GM12875 (cell line): ENCODE data around the gene F2.

Experiments used
- H3K4me3 ChIP-seq: one replicate; pipeline ENCODE4 v1.5.1; 2011; ENCODE audit warnings: low read depth, low read length, control low read depth
- TF ChIP-seq, protein P1 (sequence below): IDR thresholded peaks from 2 replicates; pipeline ENCODE4 v1.5.1; 2011; ENCODE audit warnings: low read depth, mild to moderate bottlenecking, control low read depth, inconsistent platforms, low read length, moderate library complexity, borderline replicate concordance; ENCODE audit not compliant: insufficient read depth

The F2 gene

DNA sequence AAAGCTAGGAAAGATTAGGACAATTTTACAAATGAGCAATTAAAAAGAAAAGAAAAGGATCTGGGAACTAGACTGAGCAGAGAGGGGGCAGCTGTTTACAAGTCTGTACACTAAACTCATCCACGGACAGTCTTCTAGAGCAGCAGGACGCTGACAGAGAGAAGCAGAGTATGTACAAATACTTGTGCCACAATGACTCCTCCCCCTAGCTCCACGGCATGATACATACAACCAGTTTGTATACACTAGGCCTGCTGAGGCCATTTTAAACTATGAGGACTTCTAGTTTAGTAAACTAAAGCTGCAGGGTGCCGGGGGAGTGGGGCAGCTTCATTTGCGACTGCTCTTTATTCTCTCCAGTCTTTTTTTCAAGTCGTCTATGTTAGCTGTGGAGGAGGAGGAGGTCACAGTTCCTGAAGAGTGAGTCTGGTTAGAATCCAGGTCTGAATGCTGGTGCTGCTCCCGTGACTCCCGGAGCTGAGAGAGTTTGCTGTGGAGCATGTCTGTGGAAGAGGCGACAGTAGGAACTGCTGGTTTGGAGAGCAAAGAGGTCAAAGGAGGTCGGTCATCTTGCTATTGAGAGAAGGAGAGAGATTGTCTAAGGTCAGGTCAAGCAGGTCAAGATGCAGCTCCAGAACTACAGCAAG lies 24.8 kb downstream of the F2 start:
- H3K4me3 ChIP-seq: no peak overlapping the region
- TF ChIP-seq, protein P1, sequence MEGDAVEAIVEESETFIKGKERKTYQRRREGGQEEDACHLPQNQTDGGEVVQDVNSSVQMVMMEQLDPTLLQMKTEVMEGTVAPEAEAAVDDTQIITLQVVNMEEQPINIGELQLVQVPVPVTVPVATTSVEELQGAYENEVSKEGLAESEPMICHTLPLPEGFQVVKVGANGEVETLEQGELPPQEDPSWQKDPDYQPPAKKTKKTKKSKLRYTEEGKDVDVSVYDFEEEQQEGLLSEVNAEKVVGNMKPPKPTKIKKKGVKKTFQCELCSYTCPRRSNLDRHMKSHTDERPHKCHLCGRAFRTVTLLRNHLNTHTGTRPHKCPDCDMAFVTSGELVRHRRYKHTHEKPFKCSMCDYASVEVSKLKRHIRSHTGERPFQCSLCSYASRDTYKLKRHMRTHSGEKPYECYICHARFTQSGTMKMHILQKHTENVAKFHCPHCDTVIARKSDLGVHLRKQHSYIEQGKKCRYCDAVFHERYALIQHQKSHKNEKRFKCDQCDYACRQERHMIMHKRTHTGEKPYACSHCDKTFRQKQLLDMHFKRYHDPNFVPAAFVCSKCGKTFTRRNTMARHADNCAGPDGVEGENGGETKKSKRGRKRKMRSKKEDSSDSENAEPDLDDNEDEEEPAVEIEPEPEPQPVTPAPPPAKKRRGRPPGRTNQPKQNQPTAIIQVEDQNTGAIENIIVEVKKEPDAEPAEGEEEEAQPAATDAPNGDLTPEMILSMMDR: no peak

DNA sequence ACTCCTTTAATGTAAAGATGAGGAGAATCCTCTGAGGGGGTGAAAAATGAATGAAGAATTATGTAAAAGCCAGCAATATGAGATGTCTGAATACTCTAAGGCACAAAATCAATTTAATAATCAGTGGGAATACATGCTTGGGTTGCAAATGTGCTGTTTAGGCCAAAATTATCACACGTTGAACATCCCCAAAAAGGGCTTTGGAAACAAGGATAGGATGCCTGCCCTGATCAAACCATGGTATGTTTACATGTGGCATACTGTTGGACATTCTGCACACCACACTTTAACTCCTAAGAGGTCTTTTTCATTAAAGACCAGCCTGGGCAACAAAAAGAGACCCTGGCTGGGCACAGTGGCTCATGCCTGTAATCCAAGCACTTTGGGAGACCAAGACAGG lies 26.3 kb downstream of the F2 start:
- no peak overlapping the region for H3K4me3 ChIP-seq
- TF ChIP-seq, protein P1: no peak

DNA sequence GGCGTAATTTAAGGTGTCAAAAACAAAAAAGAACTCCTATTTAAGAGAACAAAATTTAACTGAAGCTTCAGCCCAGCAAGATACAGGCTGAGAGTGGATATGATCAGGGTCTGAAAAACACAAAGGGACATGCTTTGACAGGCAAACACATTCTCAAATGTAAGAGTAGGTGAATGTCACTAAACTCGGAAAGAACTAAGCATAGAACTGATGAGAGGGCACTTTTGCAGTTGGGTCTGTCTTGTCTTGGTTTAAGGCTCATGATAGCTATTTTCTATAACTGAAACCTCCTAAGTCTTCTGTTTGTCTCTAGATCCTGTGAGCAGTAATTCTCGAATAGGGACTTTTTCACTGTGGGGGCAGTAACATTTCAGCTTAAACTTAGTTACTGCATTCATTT lies 27.0 kb downstream of the F2 start:
- TF ChIP-seq, protein P1: no peak
- no peak overlapping the region for H3K4me3 ChIP-seq

DNA sequence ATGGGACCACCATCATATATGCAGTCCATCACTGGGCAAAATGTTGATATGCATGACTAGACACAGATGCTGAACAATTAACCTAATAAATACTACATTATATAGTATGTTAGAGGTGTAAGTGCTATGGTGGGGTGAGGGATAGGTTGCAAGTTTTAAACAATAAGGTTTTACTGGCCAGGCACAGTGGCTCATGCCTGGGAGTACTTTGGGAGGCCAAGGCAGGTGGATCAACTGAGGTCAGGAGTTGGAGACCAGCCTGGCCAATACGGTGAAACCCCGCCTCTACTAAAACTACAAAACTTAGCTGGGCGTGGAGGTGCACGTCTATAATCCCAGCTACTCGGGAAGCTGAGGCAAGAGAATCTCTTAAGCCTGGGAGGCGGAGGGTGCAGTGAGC lies 28.1 kb downstream of the F2 start:
- H3K4me3 ChIP-seq: no peak overlapping the region
- TF ChIP-seq, protein P1: no peak

DNA sequence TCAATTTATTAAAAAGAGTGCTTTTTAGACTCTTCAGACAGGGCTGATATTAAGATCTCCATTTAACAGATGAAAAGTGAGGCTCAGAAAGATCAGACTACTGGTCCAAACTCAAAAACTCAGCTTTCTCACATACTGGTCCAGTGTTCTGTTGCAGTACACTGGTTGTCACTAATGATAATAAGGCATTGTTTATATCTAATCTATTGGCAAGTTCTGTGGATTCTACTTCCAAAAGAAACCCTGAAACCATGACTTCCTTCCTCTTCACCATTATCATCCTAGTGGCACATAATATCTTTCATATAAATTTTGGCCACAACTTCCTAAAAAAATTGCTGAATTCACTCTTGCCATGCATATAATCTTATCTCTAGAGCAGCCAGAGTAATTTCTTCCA lies 36.9 kb downstream of the F2 start:
- H3K4me3 ChIP-seq: no peak overlapping the region
- TF ChIP-seq, protein P1: no peak

DNA sequence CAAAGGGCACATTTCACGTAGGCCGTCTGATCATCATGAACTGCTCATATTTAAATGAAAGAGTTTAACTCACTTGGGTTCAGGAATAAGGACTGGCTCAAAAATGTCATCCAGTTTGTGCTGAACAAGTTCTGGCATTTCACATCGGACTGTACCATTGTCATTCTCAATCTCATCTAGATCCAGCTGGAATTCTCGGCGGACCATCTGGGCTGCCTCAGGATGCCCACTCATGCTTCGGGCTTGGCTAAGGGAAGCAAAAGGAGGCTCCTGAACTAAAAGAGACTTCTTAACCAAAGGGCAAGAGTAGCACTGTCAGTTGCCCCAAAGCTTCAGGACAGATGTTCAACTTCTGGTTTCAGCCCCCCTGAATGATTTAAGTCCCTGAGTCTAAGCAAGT lies 40.2 kb downstream of the F2 start:
- TF ChIP-seq, protein P1: no peak
- no peak overlapping the region for H3K4me3 ChIP-seq

DNA sequence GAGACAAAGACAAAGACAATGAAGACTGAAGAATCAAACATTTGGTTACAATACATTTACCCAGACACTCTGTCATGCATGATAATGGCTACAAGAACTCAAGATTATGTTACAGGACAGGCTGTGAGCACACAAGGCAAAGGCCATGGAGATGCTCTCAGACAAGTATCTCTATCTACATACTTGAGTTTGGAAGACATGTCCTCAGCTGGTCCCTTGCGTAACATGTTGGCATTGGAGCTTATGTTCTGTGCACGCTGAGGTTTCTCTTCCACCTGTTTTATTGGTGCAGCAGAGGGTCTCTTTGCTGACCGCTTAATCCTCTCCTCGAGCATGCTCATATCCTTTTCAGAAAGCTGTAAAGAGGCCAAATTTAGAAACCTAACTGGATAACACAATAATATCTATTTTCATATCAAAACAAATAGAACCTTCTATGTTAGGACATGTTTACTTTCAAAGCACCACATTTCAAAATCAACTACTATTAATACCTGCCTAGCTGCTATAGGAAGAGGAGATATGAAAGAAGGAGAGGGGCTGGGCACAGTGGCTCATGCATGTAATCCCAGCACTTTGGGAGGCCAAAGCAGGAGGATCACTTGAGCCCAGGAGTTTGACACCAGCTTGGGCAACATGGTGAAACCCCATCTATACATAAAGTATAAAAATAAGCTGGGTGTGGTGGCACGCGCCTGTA lies 41.6 kb downstream of the F2 start:
- TF ChIP-seq, protein P1: no peak
- H3K4me3 ChIP-seq: no peak overlapping the region
